ENCODE data around the gene KIF22.
"Not testable (repeated sequence)": the region's sequence is repeated elsewhere in the genome, so short reads cannot be mapped to it uniquely, and the experiment has no call there.

The KIF22 gene

GRCh38 chr16:29812754-29813643, 22.4 kb downstream of the KIF22 start:
- in situ Hi-C loops (cut with MboI; ENCODE audit: low sequenced_read_pairs): no loop called here

GRCh38 chr16:29813644-29814562, 23.4 kb downstream of the KIF22 start:
- in situ Hi-C loops (cut with MboI; ENCODE audit: low sequenced_read_pairs): no loop called here

- in situ Hi-C loops (cut with MboI; ENCODE audit: low sequenced_read_pairs): no loop called here
Observed at GRCh38 chr16:29814592-29814991, 24.0 kb downstream of the KIF22 start.

- in situ Hi-C loops (cut with MboI; ENCODE audit: low sequenced_read_pairs): no loop called here
Observed at GRCh38 chr16:29815032-29815721, 24.6 kb downstream of the KIF22 start.

DNA sequence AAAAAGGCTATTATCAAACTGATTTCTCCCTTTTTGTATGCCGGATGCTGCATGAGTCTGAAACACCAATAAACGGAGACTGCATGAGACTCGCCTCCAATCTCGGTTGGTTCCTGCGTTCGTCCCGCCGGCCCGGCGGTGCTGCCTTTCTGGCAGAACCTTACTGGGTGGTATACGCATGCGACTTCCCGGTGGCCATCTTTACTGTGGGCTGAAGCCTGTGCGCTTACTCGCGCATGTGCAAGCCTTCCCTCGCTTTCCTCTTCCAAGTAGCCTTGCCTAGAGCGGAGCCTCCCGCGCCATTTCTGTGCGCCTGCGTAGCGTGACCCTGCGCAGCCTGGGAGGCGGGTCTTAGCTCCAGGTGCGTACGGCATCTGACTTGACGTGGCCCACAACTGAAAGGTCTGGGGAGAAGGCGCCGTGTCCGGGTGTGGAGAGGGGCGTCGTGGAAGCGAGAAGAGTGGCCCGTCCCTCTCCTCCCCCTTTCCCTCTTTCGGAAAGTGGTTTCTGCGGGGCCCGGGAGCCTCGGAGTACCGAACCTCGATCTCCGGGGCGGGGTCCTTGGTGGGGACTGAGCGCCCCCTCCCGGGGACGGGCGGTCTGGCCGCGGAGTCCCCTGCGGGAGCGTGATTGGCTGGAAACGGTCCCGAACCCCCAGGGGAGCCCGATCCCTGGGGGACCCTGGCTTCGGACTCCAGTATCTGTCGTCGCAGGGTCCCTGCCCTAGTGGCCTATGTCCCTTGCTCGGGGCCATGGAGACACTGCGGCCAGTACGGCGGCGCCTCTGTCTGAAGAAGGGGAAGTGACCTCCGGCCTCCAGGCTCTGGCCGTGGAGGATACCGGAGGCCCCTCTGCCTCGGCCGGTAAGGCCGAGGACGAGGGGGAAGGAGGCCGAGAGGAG, 25.5 kb downstream of the KIF22 start, which contains the start of gene PAGR1:
Gene PAGR1 (plus strand): TSS at position 360 of the 901 bp plus-strand sequence. CDS start 374 bp downstream, at position 734.
- in situ Hi-C loops (cut with MboI; ENCODE audit: low sequenced_read_pairs): no loop called here

DNA sequence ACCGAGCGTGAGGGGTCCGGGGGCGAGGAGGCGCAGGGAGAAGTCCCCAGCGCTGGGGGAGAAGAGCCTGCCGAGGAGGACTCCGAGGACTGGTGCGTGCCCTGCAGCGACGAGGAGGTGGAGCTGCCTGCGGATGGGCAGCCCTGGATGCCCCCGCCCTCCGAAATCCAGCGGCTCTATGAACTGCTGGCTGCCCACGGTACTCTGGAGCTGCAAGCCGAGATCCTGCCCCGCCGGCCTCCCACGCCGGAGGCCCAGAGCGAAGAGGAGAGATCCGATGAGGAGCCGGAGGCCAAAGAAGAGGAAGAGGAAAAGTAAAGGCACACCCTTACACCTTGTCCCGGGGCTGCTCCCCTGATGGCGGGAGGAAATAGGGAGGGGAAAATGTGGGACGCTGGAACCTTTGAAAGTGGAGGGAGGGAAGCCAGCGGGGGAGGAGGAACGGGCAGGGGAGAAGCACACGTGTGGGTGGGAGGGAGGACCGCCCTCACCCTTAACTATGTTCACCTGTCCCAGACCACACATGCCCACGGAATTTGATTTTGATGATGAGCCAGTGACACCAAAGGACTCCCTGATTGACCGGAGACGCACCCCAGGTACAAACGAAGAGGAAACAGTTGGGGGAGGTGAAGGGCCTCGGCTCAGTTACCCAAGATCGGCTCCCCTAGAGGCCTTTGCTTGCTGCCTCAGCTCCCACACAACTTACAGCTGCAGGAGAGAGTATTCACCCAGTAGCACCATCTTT, 26.3 kb downstream of the KIF22 start:
- in situ Hi-C loops (cut with MboI; ENCODE audit: low sequenced_read_pairs): no loop called here

DNA sequence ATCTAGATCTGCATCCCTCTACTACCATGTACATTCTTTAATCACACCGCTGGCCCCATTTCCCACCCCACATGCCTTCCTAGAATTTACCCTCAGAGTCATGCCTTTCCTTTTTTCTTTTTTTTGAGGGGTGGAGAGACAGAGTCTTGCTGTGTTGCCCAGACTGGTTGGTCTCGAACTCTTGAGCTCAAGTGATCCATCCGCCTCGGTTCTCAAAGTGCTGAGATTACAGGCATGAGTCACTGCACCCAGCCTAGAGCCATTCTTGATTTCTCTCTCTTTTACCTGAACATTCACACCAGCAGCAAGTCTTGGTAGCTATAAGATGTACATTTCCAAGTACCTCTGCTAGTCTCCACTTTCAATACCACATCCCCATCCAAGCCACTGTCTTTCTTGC, 27.5 kb downstream of the KIF22 start:
- in situ Hi-C loops (cut with MboI; ENCODE audit: low sequenced_read_pairs): no loop called here

DNA sequence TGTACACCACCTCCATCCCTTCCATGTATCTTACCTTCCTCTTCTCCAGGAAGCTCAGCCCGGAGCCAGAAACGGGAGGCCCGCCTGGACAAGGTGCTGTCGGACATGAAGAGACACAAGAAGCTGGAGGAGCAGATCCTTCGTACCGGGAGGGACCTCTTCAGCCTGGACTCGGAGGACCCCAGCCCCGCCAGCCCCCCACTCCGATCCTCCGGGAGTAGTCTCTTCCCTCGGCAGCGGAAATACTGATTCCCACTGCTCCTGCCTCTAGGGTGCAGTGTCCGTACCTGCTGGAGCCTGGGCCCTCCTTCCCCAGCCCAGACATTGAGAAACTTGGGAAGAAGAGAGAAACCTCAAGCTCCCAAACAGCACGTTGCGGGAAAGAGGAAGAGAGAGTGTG, 29.0 kb downstream of the KIF22 start:
- in situ Hi-C loops (cut with MboI; ENCODE audit: low sequenced_read_pairs): no loop called here

DNA sequence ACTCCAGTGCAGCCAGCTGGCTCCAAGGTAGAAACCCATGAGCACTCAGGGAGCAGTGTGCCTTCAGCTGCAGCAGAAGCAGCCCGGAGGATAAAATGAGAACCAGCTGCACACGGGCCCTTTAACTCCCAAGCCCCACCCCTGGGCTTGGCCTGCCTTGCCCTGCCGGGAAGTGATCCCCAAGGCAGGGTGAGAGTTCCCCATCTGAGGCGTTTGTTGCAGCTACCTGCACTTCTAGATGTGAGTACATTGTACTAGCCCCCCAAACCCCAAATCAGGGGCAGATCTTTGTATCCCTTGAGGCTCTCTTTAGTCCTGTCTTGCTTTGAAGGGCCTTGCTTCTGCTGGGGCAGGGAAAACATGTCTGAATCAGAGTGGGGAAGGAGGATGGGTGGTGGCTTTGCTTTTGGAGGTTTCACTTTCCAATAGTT, 29.7 kb downstream of the KIF22 start, which contains the start of gene MVP:
Gene MVP (plus strand): TSS at position 192 of the 431 bp plus-strand sequence. CDS start 10,088 bp downstream, outside the sequence.
- in situ Hi-C loops (cut with MboI; ENCODE audit: low sequenced_read_pairs): no loop called here

- in situ Hi-C loops (cut with MboI; ENCODE audit: low sequenced_read_pairs): no loop called here
Observed at GRCh38 chr16:29820730-29821642, 30.4 kb downstream of the KIF22 start.

DNA sequence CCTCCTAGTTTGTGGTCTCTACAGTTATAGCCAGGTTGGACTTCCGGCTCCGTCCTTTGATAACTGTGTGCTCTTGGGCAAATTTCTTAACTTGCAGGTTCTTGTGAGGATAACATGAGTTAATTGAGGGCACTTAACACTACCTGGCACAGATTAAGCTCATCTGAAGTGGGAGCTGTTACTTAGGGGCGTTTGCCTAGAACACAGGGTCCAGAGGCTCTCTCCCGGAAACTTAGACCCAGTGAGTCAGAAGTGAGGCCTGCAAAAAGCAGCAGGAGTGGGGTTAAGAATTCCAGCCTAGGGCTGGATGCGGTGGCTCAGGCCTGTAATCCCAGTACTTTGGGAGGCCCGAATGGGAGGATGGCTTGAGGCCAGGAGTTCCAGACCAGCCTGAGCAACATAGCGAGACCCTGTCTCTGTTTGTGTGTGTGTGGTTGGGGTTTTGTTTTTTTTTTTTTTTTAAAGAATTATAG, 31.1 kb downstream of the KIF22 start:
- in situ Hi-C loops (cut with MboI; ENCODE audit: low sequenced_read_pairs): no loop called here

GRCh38 chr16:29824589-29825144, 34.1 kb downstream of the KIF22 start:
- in situ Hi-C loops (cut with MboI; ENCODE audit: low sequenced_read_pairs): no loop called here

DNA sequence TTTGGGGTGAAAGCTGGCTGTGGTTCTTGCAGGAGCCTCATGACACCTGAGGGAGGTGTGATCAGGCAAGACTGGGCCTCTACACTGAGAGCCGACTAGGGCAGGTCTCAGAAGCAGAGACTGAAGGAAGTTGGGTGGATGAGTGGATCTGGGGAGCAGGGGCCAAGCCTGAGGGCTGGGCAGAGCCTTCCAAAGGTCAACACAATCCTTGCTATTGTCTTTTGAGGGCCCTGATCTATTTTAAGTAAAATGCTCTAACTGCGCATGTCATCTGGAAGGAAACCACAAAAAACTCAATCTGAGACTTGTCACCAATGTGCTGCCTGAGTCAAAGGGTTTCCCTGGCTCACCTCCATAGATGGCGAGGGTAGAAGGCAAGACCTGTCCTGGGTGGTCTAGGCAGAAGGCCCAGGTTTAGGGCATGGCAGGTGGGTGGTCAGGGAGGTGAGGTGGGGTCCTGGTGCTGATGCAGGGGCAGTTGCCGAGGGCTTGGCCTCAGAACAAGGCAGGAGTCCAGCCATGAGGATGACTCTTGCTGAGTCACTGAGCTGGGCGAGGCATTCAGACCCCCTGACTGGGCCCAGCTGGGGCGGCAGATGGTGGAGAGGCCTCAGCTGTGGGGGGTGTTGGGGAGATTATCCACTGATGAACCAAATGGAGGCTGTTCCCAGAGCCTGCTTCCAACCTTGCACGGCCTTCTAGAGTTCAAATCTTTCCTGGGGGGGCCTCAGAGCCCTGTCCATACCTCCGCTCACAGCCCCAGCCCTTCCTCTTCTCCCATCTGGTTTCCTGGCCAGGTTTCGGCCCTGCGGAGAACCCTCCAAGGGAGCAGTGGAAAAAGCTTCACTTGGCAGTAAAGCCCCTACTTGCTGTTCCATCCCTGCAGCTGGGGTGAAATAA, 34.8 kb downstream of the KIF22 start:
- in situ Hi-C loops (cut with MboI; ENCODE audit: low sequenced_read_pairs): no loop called here

DNA sequence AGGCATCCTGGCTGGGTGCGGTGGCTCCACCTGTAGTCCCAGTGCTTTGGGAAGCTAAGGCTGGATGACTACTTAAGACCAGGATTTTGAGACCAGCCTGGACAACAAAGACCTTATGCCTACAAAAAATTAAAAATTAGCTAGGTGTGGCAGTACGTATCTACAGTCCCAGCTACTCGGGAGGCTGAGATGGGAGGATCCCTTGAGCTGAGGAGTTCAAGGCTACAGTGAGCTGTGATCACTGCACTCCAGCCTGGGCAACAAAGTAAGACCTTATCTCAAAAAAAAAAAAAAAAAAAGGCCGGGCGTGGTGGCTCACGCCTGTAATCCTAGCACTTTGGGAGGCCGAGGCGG, 35.8 kb downstream of the KIF22 start:
- in situ Hi-C loops (cut with MboI; ENCODE audit: low sequenced_read_pairs): no loop called here

- in situ Hi-C loops (cut with MboI; ENCODE audit: low sequenced_read_pairs): no loop called here
Observed at GRCh38 chr16:29830774-29831173, 40.2 kb downstream of the KIF22 start.

DNA sequence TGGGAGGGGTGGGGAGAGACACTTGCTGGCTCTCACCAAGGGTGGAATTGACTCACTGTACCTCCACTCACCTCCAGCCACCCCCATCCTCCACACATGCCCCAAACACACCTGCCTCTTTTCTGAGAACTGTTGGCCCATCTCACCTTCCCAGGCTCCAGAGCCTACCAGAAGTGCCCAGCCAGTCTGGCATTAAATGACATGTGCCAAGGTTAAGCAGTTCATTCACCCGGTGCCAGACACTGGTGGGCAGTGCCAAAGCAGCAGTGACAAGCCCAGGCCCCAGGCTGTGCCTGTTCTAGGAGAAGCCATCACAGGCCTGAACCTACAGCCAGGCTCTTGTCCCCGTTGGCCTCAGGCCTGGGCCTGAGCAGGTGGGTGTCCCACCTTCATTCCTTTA, 40.9 kb downstream of the KIF22 start:
- in situ Hi-C loops (cut with MboI; ENCODE audit: low sequenced_read_pairs): no loop called here

DNA sequence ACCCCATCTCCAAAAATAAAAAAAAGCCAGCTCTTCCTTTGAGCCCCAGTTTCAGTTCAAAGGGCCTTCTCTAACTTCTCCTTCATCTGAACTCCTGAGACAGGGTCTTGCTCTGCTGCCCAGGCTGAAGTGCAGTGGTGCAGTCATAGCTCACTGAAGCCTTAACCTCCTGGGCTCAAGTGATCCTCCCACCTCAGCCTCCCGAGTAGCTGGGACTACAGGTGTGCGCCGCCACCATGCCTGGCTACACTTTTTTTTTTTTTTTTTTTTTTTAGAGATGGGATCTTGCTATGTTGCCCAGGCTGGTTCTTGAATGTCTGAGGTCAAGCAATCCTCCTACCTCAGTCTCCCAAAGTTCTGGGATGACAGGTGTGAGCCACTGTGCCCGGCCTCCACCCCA, 42.7 kb downstream of the KIF22 start:
- in situ Hi-C loops (cut with MboI; ENCODE audit: low sequenced_read_pairs): not testable (repeated sequence)

All from hTERT RPE-1 (cell line).